Right lobe of liver (tissue), 6 donors: ENCODE data around the gene POU3F2. TPM values are rescaled to one million over a fixed set of nuclear protein-coding genes. Genes with fewer than 3 reads are reported as not detected.
A peak's percentile ranks its signal among the peaks of the same experiment; 100 is the strongest.

Experiments
- ATAC-seq, 4 donors: fragments of 200-7000 bp; cut with Tn5 transposase; one replicate each; pipeline ENCODE4 v1.9.1; 2020; ENCODE audit warnings: mild to moderate bottlenecking in 4 of 4, moderate library complexity in 4 of 4
- DNase-seq, 3 donors: peaks; one replicate each; pipeline ENCODE4 v3.0.0-alpha.2; 2020
- H3K27ac ChIP-seq, 3 donors: fragments of 200-600 bp; one replicate each; pipeline ENCODE4 v1.8.0; 2022
- H3K27me3 ChIP-seq, 2 donors: fragments of 200-600 bp; one replicate each; pipeline ENCODE4 v1.8.0; 2022
- H3K36me3 ChIP-seq, 4 donors: fragments of 200-600 bp; sonication (generic) in 1 of 4; one replicate each; pipeline versions ENCODE4 v1.5.1 to v1.8.0; 2017 to 2022; ENCODE audit warnings: control low read depth in 1 of 4
- H3K4me1 ChIP-seq, 4 donors: fragments of 200-600 bp; sonication (generic) in 1 of 4; one replicate each; pipeline versions ENCODE4 v1.5.1 to v1.8.0; 2017 to 2022; ENCODE audit warnings: control low read depth in 1 of 4
- H3K4me3 ChIP-seq, 3 donors: fragments of 200-600 bp; one replicate each; pipeline ENCODE4 v1.8.0; 2022
- H3K9me3 ChIP-seq, 4 donors: fragments of 200-600 bp; sonication (generic) in 1 of 4; one replicate each; pipeline versions ENCODE4 v1.5.1 to v1.8.0; 2017 to 2022; ENCODE audit warnings: control low read depth in 1 of 4
- POLR2A ChIP-seq: fragments of 450-650 bp; IDR thresholded peaks from one replicate; pipeline ENCODE4 v1.6.1; 2017; ENCODE audit warnings: antibody characterized with exemption, mild to moderate bottlenecking
- WGBS: methylation state at CpG from one replicate; pipeline ENCODE4 v1.1.6; 2018; ENCODE audit warnings: low coverage, low lambda C conversion rate; ENCODE audit not compliant: insufficient coverage; ENCODE audit errors: missing lambda C conversion rate; 5-methylcytosine and 5-hydroxymethylcytosine counted together
- intact Hi-C, 2 donors: fragments of 100-400 bp; cut with DNase I; formaldehyde crosslinking; loops; one replicate each; pipeline versions ENCODE4 v1.11.2 to v1.14.1; 2022
- total RNA-seq, 6 experiments: library from RNA; depleted of rRNA in 2 of 6; stranded (reverse); fragments of >200 nt in 2 of 6; fragmentation: NEBNext Ultra II Directional in 3 of 6; extraction: Animal tissue kit (Norgen Biotek cat#: 25700) in 3 of 6; gene quantifications; one replicate each; pipeline versions ENCODE4 v1.1.0 to v1.2.4, GENCODE V29; 2016 to 2023
- TF ChIP-seq, protein P1 (sequence below), 4 donors: fragments of 200-600 bp in 3 of 4; fragments of 450-650 bp in 1 of 4; IDR thresholded peaks; one replicate each; pipeline versions ENCODE4 v1.5.1 to v1.8.0; 2016 to 2022; ENCODE audit warnings: antibody characterized with exemption in 4 of 4, mild to moderate bottlenecking in 2 of 4
- donor health status: DM: no; HTN: yes; CAD: no.
- donor health status: DM: no; HTN: no; CAD: no.
- donor health status: DM: no; HTN: no; CAD: no.
- donor health status: DM: no; HTN: yes; CAD: no.
- donor health status: DM: no; HTN: yes; CAD: no.

The POU3F2 gene
- total RNA-seq, 6 experiments from 2014 or later: not detected

DNA sequence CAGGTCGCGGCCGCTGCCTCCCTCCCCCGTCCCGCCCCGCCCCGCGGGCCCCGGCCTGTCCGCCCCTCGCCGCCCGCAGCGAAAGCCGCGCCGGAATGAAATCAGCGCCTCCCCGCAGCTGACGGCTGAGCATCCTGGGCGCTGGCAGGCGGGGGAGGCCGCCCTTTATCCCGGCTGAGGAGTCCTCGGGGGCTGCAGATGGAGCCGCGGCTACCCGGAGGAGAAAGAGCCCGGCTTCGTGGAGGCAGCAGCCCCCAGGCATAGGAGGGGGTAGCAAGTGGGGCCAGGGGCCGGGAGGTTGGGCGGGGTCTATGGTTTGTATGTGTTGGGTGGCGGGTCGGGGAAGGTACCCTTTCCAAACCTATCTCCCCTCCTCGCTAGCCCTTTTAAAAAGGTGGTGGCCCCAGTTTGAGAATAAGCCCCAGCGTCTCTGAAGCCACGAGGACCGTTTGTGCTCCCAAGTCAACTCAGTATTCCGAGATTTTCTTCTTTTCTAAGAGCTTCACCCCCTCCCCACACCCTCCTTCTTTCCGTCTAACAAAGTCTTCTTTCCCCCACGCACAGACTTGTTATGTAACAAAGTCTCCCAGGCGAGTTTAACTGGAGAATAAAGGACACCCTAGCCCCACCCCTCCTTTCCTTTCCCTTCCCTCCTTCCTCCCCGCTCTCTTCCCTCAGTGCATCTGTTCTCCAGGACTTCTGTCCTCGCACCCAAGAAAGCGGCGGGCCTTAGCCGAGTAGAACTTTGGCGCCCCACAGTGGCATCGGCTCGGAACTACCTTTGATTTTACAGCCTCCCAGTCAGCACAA is 11.0 kb downstream of the POU3F2 start:
- H3K36me3 ChIP-seq: no peaks in the 10 kb centered on the region
- DNase-seq (peak; percentile 71 to 73 (median 72)), ATAC-seq (peak; percentile 83 to 93 (median 88))
- H3K27ac ChIP-seq: no peak overlapping the region
- H3K27me3 ChIP-seq: peaks cover 0 to 31% of the 10 kb centered on the region in 2 donors
- H3K9me3 ChIP-seq: no peaks in the 10 kb centered on the region
- intact Hi-C loops: no loop called here
- peaks cover 0 to 22% (median 6%) of the 10 kb centered on the region in 4 donors for H3K4me1 ChIP-seq
- WGBS: 2% methylated on average over 15 of the region's 50 CpGs
- no peak for TF ChIP-seq POLR2A
- TF ChIP-seq, protein P1, sequence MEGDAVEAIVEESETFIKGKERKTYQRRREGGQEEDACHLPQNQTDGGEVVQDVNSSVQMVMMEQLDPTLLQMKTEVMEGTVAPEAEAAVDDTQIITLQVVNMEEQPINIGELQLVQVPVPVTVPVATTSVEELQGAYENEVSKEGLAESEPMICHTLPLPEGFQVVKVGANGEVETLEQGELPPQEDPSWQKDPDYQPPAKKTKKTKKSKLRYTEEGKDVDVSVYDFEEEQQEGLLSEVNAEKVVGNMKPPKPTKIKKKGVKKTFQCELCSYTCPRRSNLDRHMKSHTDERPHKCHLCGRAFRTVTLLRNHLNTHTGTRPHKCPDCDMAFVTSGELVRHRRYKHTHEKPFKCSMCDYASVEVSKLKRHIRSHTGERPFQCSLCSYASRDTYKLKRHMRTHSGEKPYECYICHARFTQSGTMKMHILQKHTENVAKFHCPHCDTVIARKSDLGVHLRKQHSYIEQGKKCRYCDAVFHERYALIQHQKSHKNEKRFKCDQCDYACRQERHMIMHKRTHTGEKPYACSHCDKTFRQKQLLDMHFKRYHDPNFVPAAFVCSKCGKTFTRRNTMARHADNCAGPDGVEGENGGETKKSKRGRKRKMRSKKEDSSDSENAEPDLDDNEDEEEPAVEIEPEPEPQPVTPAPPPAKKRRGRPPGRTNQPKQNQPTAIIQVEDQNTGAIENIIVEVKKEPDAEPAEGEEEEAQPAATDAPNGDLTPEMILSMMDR (IDR thresholded peaks at IDR 0.05): peak; percentile 71 to 81 (median 77)
- peak overlapping the region in 2 of 3 donors; percentile 14 to 20 for H3K4me3 ChIP-seq

DNA sequence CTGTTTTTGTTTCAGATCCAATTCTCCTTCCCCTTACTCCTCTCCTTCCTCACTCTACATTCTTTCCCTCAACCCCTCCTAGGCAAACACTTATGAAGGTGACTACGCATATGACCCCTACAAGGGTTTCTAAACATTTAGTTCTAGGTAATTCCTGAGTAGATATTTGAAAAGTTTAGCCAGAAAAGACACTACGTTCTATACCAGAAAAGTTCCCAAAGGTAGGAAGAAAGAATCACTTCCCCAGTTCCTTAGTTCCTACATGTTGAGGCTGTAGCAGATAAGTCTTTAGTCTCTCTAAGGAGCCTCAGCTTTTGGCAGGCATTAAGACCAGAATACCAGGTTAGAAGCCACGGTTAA is 11.6 kb downstream of the POU3F2 start:
- Histone ChIP-seq H3K36me3 (no peaks in the 10 kb centered on the region), H3K27ac (no peak overlapping the region), H3K4me1 (peaks cover 0 to 22% (median 6%) of the 10 kb centered on the region in 4 donors), H3K9me3 (no peaks in the 10 kb centered on the region), H3K4me3 (no peak overlapping the region), H3K27me3 (peaks cover 0 to 28% of the 10 kb centered on the region in 2 donors)
- TF ChIP-seq POLR2A: no peak
- TF ChIP-seq, protein P1 (IDR thresholded peaks at IDR 0.05): no peak
- ATAC-seq (no peak), DNase-seq (no peak)
- WGBS: 38% methylated on average over 3 of the region's 3 CpGs
- intact Hi-C loops: no loop called here

- intact Hi-C loops: no loop called here
- no peak for DNase-seq
- H3K4me1 ChIP-seq: peaks cover 0 to 22% (median 6%) of the 10 kb centered on the region in 4 donors
- no peak for ATAC-seq
- H3K27me3 ChIP-seq: peaks cover 0 to 25% of the 10 kb centered on the region in 2 donors
- H3K36me3 ChIP-seq: no peaks in the 10 kb centered on the region
- H3K9me3 ChIP-seq: no peaks in the 10 kb centered on the region
- TF ChIP-seq POLR2A: no peak
- TF ChIP-seq, protein P1 (IDR thresholded peaks at IDR 0.05): no peak
- H3K4me3 ChIP-seq: no peak overlapping the region
- 29% methylated on average over 9 of the region's 11 CpGs for WGBS
- no peak overlapping the region for H3K27ac ChIP-seq
Measured at GRCh38 chr6:98847416-98847778, 13.0 kb downstream of the POU3F2 start.

DNA sequence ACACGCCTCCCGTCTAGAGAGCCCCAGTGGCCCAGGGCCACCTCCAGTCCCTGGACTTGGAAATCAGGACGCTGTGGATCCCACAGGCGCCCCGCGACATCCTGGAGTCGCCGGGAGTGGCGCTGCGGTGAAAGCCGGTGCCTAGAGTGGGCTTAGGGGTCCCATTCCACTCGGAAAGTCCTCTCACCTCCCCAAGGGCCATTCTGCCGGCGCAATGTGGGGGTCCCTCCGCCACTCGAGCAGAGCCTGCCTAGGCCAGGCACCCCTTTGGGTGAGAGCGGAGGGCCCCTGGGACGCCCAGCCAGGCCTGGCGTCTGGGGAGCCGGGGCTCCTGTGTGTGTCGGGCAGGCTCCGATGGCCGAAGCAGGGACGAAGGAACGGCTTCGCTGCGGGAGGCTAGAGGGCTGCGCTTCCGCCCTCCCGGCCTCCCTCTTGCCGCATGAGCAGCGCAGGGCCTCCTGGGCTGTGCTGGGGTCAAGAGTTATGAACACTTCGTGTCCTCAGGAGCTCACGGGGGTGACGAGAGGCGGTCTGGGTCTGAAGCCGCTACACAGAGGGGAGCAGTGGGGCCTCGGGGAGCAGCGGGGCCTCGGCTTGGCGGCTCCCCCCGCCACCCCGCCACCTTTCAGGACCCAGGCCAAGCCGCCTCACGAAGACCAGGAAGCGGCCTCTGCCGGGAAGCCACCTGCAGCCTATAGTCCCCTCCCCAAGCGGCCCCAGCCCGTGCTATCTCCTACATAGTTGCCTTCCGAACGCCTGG is 13.6 kb downstream of the POU3F2 start:
- Histone ChIP-seq H3K27me3 (peaks cover 0 to 20% of the 10 kb centered on the region in 2 donors), H3K4me3 (no peak overlapping the region), H3K4me1 (peaks cover 0 to 22% (median 6%) of the 10 kb centered on the region in 4 donors), H3K9me3 (no peaks in the 10 kb centered on the region), H3K27ac (no peak overlapping the region), H3K36me3 (no peaks in the 10 kb centered on the region)
- 14% methylated on average over 14 of the region's 51 CpGs for WGBS
- TF ChIP-seq, protein P1 (IDR thresholded peaks at IDR 0.05): no peak
- TF ChIP-seq POLR2A: no peak
- peak; percentile 27 to 53 (median 36) for ATAC-seq
- peak in 1 of 3 donors; percentile 50 for DNase-seq
- intact Hi-C loops: no loop called here
